Lower lobe of right lung (tissue), 2 donors: ENCODE data around the gene POU2F1. TPM values are rescaled to one million over a fixed set of nuclear protein-coding genes. Genes with fewer than 3 reads are reported as not detected.

ENCODE experiments used
- ATAC-seq, 2 donors: fragments of 200-7000 bp; cut with Tn5 transposase; one replicate each; pipeline ENCODE4 v1.9.1; 2020 to 2022; ENCODE audit warnings: mild to moderate bottlenecking in 2 of 2, moderate library complexity in 2 of 2
- DNase-seq: peaks from one replicate; pipeline ENCODE4 v3.0.0-alpha.2; 2020
- H3K27ac ChIP-seq: fragments of 200-600 bp; one replicate; pipeline ENCODE4 v1.8.0; 2022
- H3K27me3 ChIP-seq: fragments of 200-600 bp; one replicate; pipeline ENCODE4 v1.8.0; 2022; ENCODE audit warnings: low read depth
- H3K36me3 ChIP-seq: fragments of 200-600 bp; one replicate; pipeline ENCODE4 v1.8.0; 2022; ENCODE audit warnings: mild to moderate bottlenecking
- H3K4me1 ChIP-seq: fragments of 200-600 bp; one replicate; pipeline ENCODE4 v1.8.0; 2022
- H3K4me3 ChIP-seq: fragments of 200-600 bp; one replicate; pipeline ENCODE4 v1.8.0; 2022; ENCODE audit warnings: mild to moderate bottlenecking
- H3K9me3 ChIP-seq: fragments of 200-600 bp; one replicate; pipeline ENCODE4 v1.8.0; 2022
- intact Hi-C: fragments of 100-400 bp; cut with DNase I; formaldehyde crosslinking; loops from one replicate; pipeline ENCODE4 v1.11.0; 2022
- total RNA-seq: library from RNA; stranded (reverse); fragmentation: NEBNext Ultra II Directional; extraction: Animal tissue kit (Norgen Biotek cat#: 25700); gene quantifications from one replicate; pipeline ENCODE4 v1.2.1, GENCODE V29; 2021
- TF ChIP-seq, protein P1 (sequence below): fragments of 200-600 bp; IDR thresholded peaks from one replicate; pipeline ENCODE4 v1.8.0; 2022; ENCODE audit warnings: antibody characterized with exemption, mild to moderate bottlenecking
- donor health status: DM: no; HTN: yes; CAD: no; lungs with severe emphysema.

The POU2F1 gene
- total RNA-seq, 1 donor from 2014 or later: 20.1 TPM

DNA sequence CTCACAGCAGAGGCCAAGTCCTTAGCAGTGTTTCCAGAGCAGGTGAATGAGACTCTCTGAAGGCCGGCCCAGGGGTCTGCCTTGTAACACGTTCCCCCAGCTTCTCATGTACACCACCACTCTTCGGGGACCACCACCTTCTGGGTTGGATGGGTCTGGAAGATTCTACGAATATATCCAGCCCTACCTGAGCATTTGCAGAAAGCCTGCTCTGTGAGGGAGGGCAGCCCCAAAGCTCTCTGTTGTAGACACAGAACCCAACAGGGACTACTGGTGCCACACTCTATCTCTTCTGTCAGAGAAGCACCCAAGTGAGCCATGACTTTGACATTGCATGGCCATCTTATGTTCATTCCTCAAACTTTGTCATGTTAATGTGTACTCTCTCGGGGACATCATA is 235.8 kb downstream of the POU2F1 start:
- intact Hi-C loops: no loop called here
- Histone ChIP-seq H3K4me1 (peaks cover 12% of the 10 kb centered on the region), H3K27me3 (no peaks in the 10 kb centered on the region), H3K9me3 (no peaks in the 10 kb centered on the region), H3K4me3 (no peak overlapping the region), H3K36me3 (no peaks in the 10 kb centered on the region), H3K27ac (peak overlapping the region; percentile 82)
- DNase-seq (no peak), ATAC-seq (no peak)
- TF ChIP-seq, protein P1, sequence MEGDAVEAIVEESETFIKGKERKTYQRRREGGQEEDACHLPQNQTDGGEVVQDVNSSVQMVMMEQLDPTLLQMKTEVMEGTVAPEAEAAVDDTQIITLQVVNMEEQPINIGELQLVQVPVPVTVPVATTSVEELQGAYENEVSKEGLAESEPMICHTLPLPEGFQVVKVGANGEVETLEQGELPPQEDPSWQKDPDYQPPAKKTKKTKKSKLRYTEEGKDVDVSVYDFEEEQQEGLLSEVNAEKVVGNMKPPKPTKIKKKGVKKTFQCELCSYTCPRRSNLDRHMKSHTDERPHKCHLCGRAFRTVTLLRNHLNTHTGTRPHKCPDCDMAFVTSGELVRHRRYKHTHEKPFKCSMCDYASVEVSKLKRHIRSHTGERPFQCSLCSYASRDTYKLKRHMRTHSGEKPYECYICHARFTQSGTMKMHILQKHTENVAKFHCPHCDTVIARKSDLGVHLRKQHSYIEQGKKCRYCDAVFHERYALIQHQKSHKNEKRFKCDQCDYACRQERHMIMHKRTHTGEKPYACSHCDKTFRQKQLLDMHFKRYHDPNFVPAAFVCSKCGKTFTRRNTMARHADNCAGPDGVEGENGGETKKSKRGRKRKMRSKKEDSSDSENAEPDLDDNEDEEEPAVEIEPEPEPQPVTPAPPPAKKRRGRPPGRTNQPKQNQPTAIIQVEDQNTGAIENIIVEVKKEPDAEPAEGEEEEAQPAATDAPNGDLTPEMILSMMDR: no peak

DNA sequence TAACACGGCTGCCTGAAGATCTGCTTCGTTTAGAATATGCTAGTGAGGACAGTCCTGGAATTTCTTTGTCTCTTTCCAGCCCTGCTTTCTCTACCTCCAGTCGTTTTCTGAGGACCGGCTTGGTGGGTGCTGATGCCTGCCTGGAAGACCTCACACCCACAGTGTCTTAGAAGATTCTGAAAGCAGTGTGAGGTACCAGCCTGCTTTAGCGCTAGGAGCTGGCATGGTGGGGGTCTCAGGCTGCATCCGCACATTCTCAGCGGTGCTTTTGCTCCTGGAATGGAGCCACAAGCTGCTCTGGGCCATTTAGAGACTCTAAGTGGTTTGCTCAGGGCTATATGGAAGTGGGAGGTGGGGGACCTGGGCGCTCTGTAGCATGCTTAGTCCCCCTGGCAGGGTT is 236.2 kb downstream of the POU2F1 start:
- ATAC-seq (no peak), DNase-seq (no peak)
- H3K27me3 ChIP-seq: no peaks in the 10 kb centered on the region
- H3K4me3 ChIP-seq: no peak overlapping the region
- TF ChIP-seq, protein P1: no peak
- H3K9me3 ChIP-seq: no peaks in the 10 kb centered on the region
- H3K36me3 ChIP-seq: no peaks in the 10 kb centered on the region
- peaks cover 12% of the 10 kb centered on the region for H3K4me1 ChIP-seq
- intact Hi-C loops: no loop called here
- no peak overlapping the region for H3K27ac ChIP-seq

DNA sequence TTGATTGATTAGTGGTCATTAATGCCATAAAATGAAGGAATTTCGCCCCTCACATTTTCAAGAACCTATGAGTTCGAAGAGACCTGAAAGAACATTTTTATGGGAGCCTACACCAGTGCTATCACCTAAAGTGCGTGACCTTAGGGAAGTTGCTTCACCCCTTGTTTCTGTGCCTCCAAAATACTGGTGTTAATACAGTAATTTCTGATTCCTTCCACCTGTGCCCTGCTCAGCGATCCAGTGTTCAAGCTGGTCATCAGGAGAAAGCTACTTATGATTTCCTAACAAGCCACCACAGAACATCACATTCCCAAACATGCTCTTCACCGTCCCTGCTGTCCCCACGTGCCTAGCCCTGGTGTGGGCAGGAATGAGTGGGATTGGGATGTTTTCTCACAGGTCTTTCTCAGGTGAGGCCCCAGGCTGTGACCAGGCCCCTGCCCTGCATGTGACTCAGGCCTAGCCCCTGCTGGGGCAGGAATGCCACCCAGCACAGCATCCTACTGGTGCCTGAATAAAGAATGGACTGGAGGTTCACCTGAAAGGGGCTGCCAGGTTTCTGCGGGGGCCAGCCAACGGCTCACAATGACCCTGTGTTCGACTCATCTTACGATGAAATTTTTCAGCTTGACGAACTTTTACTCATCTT is 237.4 kb downstream of the POU2F1 start:
- no peaks in the 10 kb centered on the region for H3K36me3 ChIP-seq
- no peak for DNase-seq
- intact Hi-C loops: no loop called here
- H3K4me3 ChIP-seq: no peak overlapping the region
- H3K27ac ChIP-seq: no peak overlapping the region
- TF ChIP-seq, protein P1: no peak
- H3K27me3 ChIP-seq: no peaks in the 10 kb centered on the region
- no peaks in the 10 kb centered on the region for H3K9me3 ChIP-seq
- no peak for ATAC-seq
- peaks cover 12% of the 10 kb centered on the region for H3K4me1 ChIP-seq

DNA sequence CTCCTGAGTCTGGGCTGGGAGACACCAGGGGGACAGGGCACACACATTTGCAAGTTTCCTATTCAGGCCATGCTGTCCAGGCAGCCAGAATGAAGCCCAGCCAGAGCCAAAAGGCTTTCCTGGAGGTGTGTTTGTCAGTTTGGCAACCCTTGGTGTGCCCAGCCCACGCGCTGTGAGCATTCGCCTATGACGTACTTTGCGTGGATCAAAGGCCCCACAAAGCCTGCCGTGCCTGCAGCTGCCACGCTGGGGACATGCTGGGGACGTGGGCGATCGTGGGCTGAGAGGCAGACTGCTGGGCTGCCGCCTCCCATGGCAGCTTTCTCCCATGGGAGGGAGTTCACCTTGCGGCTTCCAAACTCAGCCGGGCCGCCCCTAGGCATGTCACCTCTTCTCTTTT is 240.2 kb downstream of the POU2F1 start:
- no peak for ATAC-seq
- H3K36me3 ChIP-seq: no peaks in the 10 kb centered on the region
- TF ChIP-seq, protein P1: no peak
- H3K4me1 ChIP-seq: peaks cover 4% of the 10 kb centered on the region
- H3K27me3 ChIP-seq: no peaks in the 10 kb centered on the region
- H3K27ac ChIP-seq: no peak overlapping the region
- no peak overlapping the region for H3K4me3 ChIP-seq
- no peak for DNase-seq
- no peaks in the 10 kb centered on the region for H3K9me3 ChIP-seq
- intact Hi-C loops: no loop called here

DNA sequence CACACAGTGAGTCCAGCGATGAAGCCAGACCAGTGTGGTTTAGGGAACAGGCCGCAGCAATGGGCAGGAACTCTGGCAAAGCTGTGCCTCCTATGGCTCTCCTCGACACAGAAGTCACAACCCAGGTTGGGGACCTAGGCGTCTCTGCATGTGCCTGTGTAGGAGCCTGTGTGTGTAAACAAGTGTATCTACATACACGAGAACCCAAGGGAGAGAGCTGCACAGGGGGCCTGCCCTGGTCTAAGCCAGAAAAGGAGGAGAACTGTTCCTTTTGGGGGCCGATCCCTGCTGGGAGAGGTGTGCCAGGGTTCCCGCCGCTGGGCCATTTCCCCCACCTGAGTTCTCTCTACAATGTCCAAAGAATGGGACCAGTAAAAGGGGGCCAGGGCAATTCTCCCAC is 241.7 kb downstream of the POU2F1 start:
- Histone ChIP-seq H3K4me3 (no peak overlapping the region), H3K36me3 (no peaks in the 10 kb centered on the region), H3K27ac (no peak overlapping the region), H3K9me3 (no peaks in the 10 kb centered on the region), H3K27me3 (no peaks in the 10 kb centered on the region), H3K4me1 (no peaks in the 10 kb centered on the region)
- TF ChIP-seq, protein P1: no peak
- ATAC-seq: no peak
- DNase-seq: no peak
- intact Hi-C loops: no loop called here
